HG02938 (cell line): ENCODE data around the gene UGT2B7.
"Not testable (repeated sequence)": the region's sequence is repeated elsewhere in the genome, so short reads cannot be mapped to it uniquely, and the experiment has no call there.

Experiments
- ATAC-seq: cut with Tn5 transposase; IDR thresholded peaks from one replicate; pipeline ENCODE4 v1.9.1; 2021; ENCODE audit warnings: mild to moderate bottlenecking, moderate library complexity; ENCODE audit not compliant: unreplicated experiment

UGT2B7 gene

DNA sequence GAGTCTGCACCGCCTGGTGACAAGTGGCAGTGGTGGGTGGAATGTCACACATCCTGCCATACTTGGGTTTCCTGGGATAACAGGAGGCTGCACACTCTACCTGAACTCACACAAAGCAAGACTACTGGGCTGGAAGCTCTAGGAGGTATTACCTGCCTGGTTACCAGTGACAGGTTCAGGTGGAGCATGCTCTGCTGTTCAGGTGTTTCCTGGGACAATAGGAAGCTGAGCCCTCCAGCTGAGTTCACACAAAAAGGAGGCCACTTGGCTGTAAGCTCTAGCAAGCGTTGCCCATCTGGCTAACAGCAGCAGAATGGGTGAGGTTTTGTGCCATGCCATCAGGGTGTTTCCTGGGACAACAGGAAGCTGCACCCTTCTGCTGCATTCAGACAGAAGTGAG, 17.4 kb upstream of the UGT2B7 start:
- no peak for ATAC-seq

- no peak for ATAC-seq
These were observed 7.8 kb upstream of the UGT2B7 start for GRCh38 chr4:69088473-69088872.

DNA sequence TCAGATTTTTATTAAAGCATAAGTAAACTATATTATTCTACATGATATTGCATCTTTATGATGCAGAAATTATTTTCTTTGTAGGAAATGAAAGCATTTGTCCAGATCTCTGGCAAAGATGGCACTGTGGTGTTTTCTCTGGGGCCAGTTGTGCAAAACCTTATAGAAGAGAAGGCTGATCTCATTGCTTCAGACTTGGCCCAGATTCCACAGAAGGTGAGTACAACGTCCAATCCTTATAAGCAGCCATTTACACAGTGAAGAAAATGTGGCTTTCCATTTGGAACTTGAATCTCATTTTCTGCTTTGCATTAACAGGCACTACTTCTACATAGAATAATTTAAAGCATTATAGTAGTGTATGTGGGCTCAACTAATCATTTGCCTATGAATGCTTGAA, 6.9 kb upstream of the UGT2B7 start:
- no peak for ATAC-seq

DNA sequence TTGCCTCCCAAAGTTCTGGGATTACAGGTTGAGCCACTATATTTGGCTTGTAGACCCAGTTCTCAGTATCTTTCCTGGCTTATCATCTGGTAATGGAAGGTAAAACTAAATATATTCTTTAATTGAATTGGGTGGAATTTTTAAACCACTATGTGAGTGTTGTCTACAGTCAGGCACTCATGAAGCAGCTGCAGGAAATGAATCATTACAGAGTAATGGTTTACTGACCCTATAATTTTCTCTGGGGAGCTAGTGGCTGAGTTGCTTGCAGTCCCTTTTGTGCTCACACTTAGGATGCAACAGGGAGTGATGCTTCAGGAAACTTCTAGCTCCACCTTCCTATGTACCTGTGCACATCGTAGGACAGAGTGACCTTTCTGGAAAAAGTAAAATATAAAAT, 4.1 kb upstream of the UGT2B7 start:
- no peak for ATAC-seq

- no peak for ATAC-seq
These were observed 3.2 kb upstream of the UGT2B7 start for GRCh38 chr4:69092980-69093568.

- ATAC-seq, result no peak
These were observed 2.6 kb upstream of the UGT2B7 start for GRCh38 chr4:69093681-69094080.

DNA sequence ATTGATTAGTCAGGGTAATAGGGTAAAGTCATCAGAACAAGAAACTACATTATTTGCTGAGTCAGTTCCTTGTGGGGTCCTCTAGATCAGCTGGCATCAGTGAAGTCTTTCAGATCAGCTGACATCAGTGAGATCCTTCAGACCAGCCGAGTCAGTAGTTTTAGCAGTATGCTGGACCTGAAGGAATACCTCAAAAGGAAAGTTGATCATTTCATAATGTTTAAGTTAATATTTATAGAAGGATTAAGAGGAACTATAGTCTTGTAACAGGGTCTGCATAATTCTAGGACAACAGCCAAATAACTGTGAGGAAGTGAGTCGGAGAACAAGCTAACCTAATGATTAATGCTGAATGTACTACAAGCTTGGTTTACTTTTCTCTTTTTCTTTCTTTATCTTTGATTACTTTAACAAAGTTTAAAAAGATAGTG, 958 bp upstream of the UGT2B7 start:
- peak; percentile 75 for ATAC-seq

GRCh38 chr4:69096810-69097209, 536 bp downstream of the UGT2B7 start:
- ATAC-seq, result no peak

DNA sequence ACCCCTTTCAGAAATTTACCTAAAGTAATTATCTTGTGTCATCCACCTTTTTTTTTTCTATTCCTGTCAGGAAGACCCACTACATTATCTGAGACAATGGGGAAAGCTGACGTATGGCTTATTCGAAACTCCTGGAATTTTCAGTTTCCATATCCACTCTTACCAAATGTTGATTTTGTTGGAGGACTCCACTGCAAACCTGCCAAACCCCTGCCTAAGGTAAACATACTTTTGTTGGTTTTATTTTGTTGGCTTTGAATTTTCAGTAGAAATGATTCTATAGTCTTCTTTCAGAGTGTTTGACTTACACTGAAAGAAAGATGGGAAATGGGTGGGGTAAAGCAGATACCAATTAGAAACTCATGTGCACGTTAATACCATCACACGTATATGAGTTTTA, 2.2 kb downstream of the UGT2B7 start:
- no peak for ATAC-seq

DNA sequence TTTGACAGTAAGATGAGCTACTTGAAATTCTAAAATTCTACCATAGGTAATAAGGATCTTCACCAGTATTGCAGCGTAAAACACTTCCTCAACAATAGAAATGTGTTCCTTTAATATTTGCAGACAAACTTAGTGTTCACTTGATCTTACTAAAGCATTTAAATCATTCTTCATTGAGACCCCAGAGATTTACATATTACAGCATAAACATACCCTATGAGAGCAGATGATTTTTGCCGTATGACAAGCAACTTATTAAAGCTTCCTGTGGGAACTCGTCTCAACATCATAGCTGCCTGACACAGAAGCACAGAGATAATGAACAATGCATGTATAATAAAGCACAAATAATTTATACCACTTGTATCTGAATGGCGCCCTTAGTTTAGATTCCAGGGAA, 3.6 kb downstream of the UGT2B7 start:
- no peak for ATAC-seq

GRCh38 chr4:69102668-69103067, 6.4 kb downstream of the UGT2B7 start:
- ATAC-seq, result not testable (repeated sequence)

DNA sequence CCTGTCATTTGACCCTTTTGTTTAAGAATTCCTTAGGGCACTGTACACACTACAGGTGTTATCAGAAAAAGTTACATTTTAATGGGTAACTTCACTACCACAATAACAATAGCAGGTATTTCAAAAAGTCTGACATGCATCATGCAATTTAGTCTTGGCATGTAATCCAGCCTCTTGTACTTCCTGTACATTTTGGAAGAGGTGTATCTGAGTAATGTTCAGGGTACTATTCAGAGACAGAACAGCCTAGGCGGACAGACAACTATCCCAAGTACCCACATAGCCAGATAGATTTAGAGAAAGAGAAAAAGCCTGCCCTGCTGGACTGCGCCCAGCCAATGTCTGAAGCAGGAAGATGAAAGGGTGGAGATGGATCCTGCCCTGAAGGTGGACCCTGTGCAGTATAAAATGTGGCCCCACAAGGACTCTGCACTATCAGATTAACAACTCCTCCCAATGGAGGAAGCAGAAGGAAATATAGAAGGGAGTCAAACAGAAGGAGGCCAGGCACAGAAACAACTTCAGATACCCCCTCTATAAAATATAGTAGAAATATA, 8.5 kb downstream of the UGT2B7 start:
- ATAC-seq, result no peak

DNA sequence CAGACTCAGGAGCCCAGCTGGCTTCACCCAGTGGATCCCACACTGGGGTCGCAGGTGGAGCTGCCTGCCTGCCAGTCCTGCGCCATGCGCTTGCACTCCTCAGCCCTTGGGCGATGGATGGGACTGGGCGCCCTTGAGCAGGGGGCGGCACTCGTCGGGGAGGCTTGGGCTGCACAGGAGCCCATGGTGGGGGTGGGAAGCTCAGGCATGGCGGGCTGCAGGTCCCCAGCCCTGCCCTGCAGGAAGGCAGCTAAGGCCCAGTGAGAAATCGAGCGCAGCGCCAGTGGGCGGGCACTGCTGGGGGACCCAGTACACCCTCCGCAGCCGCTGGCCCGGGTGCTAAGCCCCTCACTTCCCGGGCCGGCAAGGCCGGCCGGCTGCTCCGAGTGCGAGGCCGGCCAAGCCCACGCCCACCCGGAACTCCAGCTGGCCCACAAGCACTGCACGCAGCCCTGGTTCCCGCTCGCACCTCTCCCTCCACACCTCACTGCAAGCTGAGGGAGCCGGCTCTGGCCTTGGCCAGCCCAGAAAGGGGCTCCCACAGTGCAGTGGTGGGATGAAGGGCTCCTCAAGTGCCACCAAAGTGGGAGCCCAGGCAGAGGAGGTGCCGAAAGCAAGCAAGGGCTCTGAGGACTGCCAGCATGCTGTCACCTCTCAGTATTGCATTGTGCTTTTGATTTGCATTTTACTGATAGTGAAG, 19.0 kb downstream of the UGT2B7 start:
- not testable (repeated sequence) for ATAC-seq

GRCh38 chr4:69115851-69116213, 19.6 kb downstream of the UGT2B7 start:
- no peak for ATAC-seq

- no peak for ATAC-seq
These were observed 20.5 kb downstream of the UGT2B7 start for GRCh38 chr4:69116645-69117321.

DNA sequence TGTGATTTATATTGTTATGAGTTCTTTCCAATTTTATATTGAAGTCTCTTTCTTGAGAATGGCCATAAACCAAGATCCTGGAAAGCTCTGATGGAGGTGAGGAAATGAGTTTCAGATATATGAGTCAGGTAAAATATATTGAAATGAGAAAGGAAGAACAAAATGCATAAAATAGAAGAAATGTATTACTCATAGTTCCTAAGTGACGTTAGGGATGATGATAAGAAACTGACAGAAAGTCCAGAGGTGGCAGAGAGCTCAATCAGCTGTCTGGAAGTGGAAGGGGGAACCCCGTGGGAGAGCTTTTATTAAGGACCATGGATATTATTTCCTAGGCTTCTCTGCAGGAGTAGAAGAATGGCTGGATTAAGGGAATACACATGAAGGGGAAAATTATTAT, 24.6 kb downstream of the UGT2B7 start:
- no peak for ATAC-seq

- ATAC-seq, result no peak
These were observed 26.2 kb downstream of the UGT2B7 start for GRCh38 chr4:69122476-69122875.

GRCh38 chr4:69124941-69125340, 28.7 kb downstream of the UGT2B7 start:
- ATAC-seq, result no peak

DNA sequence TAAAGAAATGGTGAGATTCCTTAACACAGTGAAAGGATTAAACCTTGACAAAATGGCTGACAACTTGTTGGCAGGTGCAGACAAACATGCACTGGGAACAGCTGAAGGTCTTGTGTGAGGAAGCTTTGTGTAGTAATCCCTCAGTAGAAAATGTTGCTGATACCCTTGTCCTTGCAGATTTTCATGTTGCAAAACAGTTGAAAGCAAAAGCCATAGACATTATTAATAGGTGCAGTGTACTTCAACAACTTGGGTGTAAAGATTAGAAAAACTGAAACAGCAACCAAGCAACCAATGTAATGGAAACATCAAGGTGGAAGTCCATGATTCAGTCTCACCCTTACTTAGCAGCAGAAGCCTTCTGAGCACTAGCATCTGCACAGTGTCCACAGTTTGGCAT, 29.8 kb downstream of the UGT2B7 start:
- peak; percentile 63 for ATAC-seq

DNA sequence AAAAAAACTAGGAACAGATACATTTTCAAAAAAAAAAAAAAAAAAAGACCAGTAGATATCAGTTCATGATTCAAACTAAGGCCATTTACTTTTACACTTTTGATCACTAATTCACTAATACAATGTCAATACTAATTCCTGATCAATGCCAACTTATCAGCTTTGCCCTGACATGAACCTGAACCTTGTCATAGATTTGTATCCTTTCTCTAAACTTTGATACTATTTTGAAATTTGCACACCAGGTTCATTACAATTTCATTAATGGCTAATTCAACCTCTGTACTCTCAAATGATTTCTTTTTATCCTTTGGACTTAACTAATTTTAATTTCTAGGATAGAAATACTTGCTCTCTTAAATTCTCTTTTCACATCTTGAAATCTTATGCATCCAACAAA, 37.7 kb downstream of the UGT2B7 start:
- ATAC-seq, result no peak

- ATAC-seq, result no peak
These were observed 38.2 kb downstream of the UGT2B7 start for GRCh38 chr4:69134471-69134870.

GRCh38 chr4:69141320-69141719, 45.0 kb downstream of the UGT2B7 start:
- ATAC-seq, result no peak
